Measurements from ENCODE around the gene TMEM233. TPM values are rescaled to one million over a fixed set of nuclear protein-coding genes. Genes with fewer than 3 reads are reported as not detected.

Gene TMEM233
- total RNA-seq, 6 donors from 2014 or later = 0.11 to 1.1 (median 0.44) TPM; not detected in 2

GRCh38 chr12:119676022-119676421 is 82.4 kb downstream of the TMEM233 start:
- no peak for DNase-seq
- TF ChIP-seq CTCF (IDR thresholded peaks at IDR 0.05) = no peak
- TF ChIP-seq POLR2AphosphoS5 (IDR thresholded peaks at IDR 0.05) = no peak
- TF ChIP-seq POLR2A (IDR thresholded peaks at IDR 0.05) = no peak
- no peak for TF ChIP-seq EP300 (IDR thresholded peaks at IDR 0.05)
- peak overlapping the region in 3 of 4 donors; percentile 4 to 43 (median 30) for H3K27ac ChIP-seq
- H3K4me1 ChIP-seq = peaks cover 38 to 59% (median 48%) of the 10 kb centered on the region in 4 donors
- no peak overlapping the region for H3K4me3 ChIP-seq
- peaks cover 55 to 97% (median 77%) of the 10 kb centered on the region in 4 donors for H3K36me3 ChIP-seq
- ATAC-seq (ENCODE audit: low FRiP score in 2 of 2) = no peak
- no peaks in the 10 kb centered on the region for H3K27me3 ChIP-seq
- 82 to 86% methylated on average over 9 of the region's 9 CpGs for WGBS, 2 donors
- H3K9me3 ChIP-seq = no peaks in the 10 kb centered on the region

GRCh38 chr12:119676573-119676972 is 83.0 kb downstream of the TMEM233 start:
- no peaks in the 10 kb centered on the region for H3K9me3 ChIP-seq
- no peak for DNase-seq
- peaks cover 61 to 100% (median 81%) of the 10 kb centered on the region in 4 donors for H3K36me3 ChIP-seq
- 90 to 95% methylated on average over 10 to 13 of the region's 13 CpGs for WGBS, 2 donors
- no peak for ATAC-seq (ENCODE audit: low FRiP score in 2 of 2)
- no peak for TF ChIP-seq POLR2AphosphoS5 (IDR thresholded peaks at IDR 0.05)
- no peaks in the 10 kb centered on the region for H3K27me3 ChIP-seq
- H3K4me1 ChIP-seq = peaks cover 33 to 53% (median 43%) of the 10 kb centered on the region in 4 donors
- H3K27ac ChIP-seq = peak overlapping the region in 2 of 4 donors; percentile 30 to 43
- H3K4me3 ChIP-seq = no peak overlapping the region

GRCh38 chr12:119678459-119678858 is 84.9 kb downstream of the TMEM233 start:
- DNase-seq (no peak), ATAC-seq (ENCODE audit: low FRiP score in 2 of 2) (no peak)
- Histone ChIP-seq H3K4me3 (no peak overlapping the region), H3K9me3 (no peaks in the 10 kb centered on the region), H3K27ac (peak overlapping the region in 1 of 4 donors; percentile 47), H3K36me3 (peaks cover 53 to 86% (median 73%) of the 10 kb centered on the region in 4 donors), H3K27me3 (no peaks in the 10 kb centered on the region), H3K4me1 (peaks cover 24 to 54% (median 33%) of the 10 kb centered on the region in 4 donors)
- 88 to 89% methylated on average over 7 of the region's 7 CpGs for WGBS, 2 donors
- TF ChIP-seq EP300 (IDR thresholded peaks at IDR 0.05) (no peak), CTCF (IDR thresholded peaks at IDR 0.05) (no peak)

GRCh38 chr12:119679081-119679480 is 85.5 kb downstream of the TMEM233 start:
- TF ChIP-seq EP300 (IDR thresholded peaks at IDR 0.05) = no peak
- no peak for TF ChIP-seq POLR2AphosphoS5 (IDR thresholded peaks at IDR 0.05)
- no peak for TF ChIP-seq POLR2A (IDR thresholded peaks at IDR 0.05)
- TF ChIP-seq CTCF (IDR thresholded peaks at IDR 0.05) = no peak
- ATAC-seq (ENCODE audit: low FRiP score in 2 of 2) = no peak
- Histone ChIP-seq H3K27me3 (no peaks in the 10 kb centered on the region), H3K9me3 (no peaks in the 10 kb centered on the region), H3K4me1 (peaks cover 18 to 48% (median 28%) of the 10 kb centered on the region in 4 donors), H3K36me3 (peaks cover 53 to 80% (median 66%) of the 10 kb centered on the region in 4 donors), H3K4me3 (no peak overlapping the region), H3K27ac (peak overlapping the region in 2 of 4 donors; percentile 47 to 58)
- DNase-seq = peak in 1 of 2 donors; percentile 78
- 76 to 91% methylated on average over 5 of the region's 5 CpGs for WGBS, 2 donors

- TF ChIP-seq POLR2A (IDR thresholded peaks at IDR 0.05) (no peak), EP300 (IDR thresholded peaks at IDR 0.05) (no peak), POLR2AphosphoS5 (IDR thresholded peaks at IDR 0.05) (no peak), CTCF (IDR thresholded peaks at IDR 0.05) (no peak)
Measured at GRCh38 chr12:119679490-119679889, 85.9 kb downstream of the TMEM233 start.

More at GRCh38 chr12:119679490-119679889, 85.9 kb downstream of the TMEM233 start:
- peak overlapping the region in 2 of 4 donors; percentile 47 to 58 for H3K27ac ChIP-seq
- WGBS, 2 donors = 70 to 77% methylated on average over 10 of the region's 10 CpGs
- H3K4me3 ChIP-seq = no peak overlapping the region
- H3K36me3 ChIP-seq = peaks cover 52 to 76% (median 62%) of the 10 kb centered on the region in 4 donors
- no peaks in the 10 kb centered on the region for H3K9me3 ChIP-seq
- DNase-seq (no peak), ATAC-seq (ENCODE audit: low FRiP score in 2 of 2) (no peak)
- no peaks in the 10 kb centered on the region for H3K27me3 ChIP-seq
- H3K4me1 ChIP-seq = peaks cover 14 to 44% (median 24%) of the 10 kb centered on the region in 4 donors

Data from upper lobe of left lung (tissue), 6 donors.